Measurements from ENCODE around the gene SFI1. TPM values are rescaled to one million over a fixed set of nuclear protein-coding genes. Genes with fewer than 3 reads are reported as not detected.

The SFI1 gene
- polyA plus RNA-seq, 1 donor (not counting 4 experiments of a cell fraction or from before 2014, with no cell fraction given) = 10.7 TPM

- DNase-seq (ENCODE audit: low read depth, low spot score) = no peak
- Histone ChIP-seq H3K9ac (ENCODE audit: control insufficient read depth, extremely low read depth, insufficient read depth, low read length) (no peak overlapping the region), H2AFZ (ENCODE audit: control insufficient read depth, low read length) (no peak overlapping the region), H3K9me3 (ENCODE audit: control insufficient read depth, low read depth, low read length) (no peaks in the 10 kb centered on the region), H3K4me1 (ENCODE audit: control insufficient read depth, extremely low read depth, insufficient read depth, low read length) (no peaks in the 10 kb centered on the region), H4K20me1 (ENCODE audit: control insufficient read depth, extremely low read depth, insufficient read depth, low read length) (no peaks in the 10 kb centered on the region), H3K4me3 (ENCODE audit: control insufficient read depth in 2 of 3, extremely low read depth in 1 of 3, insufficient read depth in 2 of 3, low read depth in 1 of 3, low read length in 3 of 3) (no peak overlapping the region), H3K9me1 (ENCODE audit: control insufficient read depth, extremely low read depth, insufficient read depth, low read length) (no peaks in the 10 kb centered on the region), H3K27me3 (ENCODE audit: control insufficient read depth, extremely low read depth, insufficient read depth, low read length) (no peaks in the 10 kb centered on the region), H3K27ac (ENCODE audit: control insufficient read depth, insufficient read depth, low read length) (no peak overlapping the region), H3K4me2 (ENCODE audit: control insufficient read depth, extremely low read depth, insufficient read depth, low read depth, low read length) (no peak overlapping the region), H3K79me2 (ENCODE audit: control insufficient read depth, insufficient read depth, low read length) (no peaks in the 10 kb centered on the region), H3K36me3 (ENCODE audit: control insufficient read depth in 2 of 2, extremely low read depth in 1 of 2, insufficient read depth in 2 of 2, low read length in 2 of 2) (peaks cover 4 to 5% of the 10 kb centered on the region in 2 experiments)
- TF ChIP-seq, protein P1, sequence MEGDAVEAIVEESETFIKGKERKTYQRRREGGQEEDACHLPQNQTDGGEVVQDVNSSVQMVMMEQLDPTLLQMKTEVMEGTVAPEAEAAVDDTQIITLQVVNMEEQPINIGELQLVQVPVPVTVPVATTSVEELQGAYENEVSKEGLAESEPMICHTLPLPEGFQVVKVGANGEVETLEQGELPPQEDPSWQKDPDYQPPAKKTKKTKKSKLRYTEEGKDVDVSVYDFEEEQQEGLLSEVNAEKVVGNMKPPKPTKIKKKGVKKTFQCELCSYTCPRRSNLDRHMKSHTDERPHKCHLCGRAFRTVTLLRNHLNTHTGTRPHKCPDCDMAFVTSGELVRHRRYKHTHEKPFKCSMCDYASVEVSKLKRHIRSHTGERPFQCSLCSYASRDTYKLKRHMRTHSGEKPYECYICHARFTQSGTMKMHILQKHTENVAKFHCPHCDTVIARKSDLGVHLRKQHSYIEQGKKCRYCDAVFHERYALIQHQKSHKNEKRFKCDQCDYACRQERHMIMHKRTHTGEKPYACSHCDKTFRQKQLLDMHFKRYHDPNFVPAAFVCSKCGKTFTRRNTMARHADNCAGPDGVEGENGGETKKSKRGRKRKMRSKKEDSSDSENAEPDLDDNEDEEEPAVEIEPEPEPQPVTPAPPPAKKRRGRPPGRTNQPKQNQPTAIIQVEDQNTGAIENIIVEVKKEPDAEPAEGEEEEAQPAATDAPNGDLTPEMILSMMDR (optimal IDR thresholded peaks at IDR 0.05 in 1 of 3, IDR thresholded peaks at IDR 0.05 in 1 of 3, conservative IDR thresholded peaks at IDR 0.05 in 1 of 3; ENCODE audit: extremely low read depth in 1 of 3, insufficient read depth in 2 of 3, low read length in 3 of 3) = no peak
- no peak for TF ChIP-seq EZH2 (IDR thresholded peaks at IDR 0.05; ENCODE audit: low read length)
- no peak for FAIRE-seq
- dilution Hi-C loops (cut with MboI; ENCODE audit: extremely low pct_ligation_motif_present, low sequenced_read_pairs) = no loop called here
Measured at GRCh38 chr22:31609716-31610115, 113.4 kb downstream of the SFI1 start.

DNA sequence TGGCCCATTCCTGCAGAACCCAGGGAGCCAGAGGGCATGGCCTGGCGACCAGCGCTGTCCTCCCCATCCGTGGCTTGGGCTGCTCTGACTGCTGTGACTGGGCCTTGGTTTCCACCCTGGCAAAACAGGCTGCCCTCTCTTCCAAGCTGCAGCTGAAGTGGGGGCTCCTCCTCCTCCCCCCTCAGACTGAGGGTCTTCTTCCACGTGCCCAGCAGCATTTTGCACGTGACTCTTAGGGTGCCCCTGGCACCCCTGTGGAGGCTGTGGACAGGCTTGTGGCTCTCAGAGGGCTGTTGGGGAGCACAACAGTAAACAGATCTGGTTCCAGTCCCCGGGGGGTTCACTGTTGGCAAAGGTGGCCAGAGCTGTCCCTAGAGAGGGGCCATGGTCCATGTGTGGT is 114.3 kb downstream of the SFI1 start:
- Histone ChIP-seq H3K27ac (ENCODE audit: control insufficient read depth, insufficient read depth, low read length) (no peak overlapping the region), H3K4me3 (ENCODE audit: control insufficient read depth in 2 of 3, extremely low read depth in 1 of 3, insufficient read depth in 2 of 3, low read depth in 1 of 3, low read length in 3 of 3) (no peak overlapping the region), H2AFZ (ENCODE audit: control insufficient read depth, low read length) (no peak overlapping the region), H3K9ac (ENCODE audit: control insufficient read depth, extremely low read depth, insufficient read depth, low read length) (no peak overlapping the region), H3K4me1 (ENCODE audit: control insufficient read depth, extremely low read depth, insufficient read depth, low read length) (no peaks in the 10 kb centered on the region), H3K27me3 (ENCODE audit: control insufficient read depth, extremely low read depth, insufficient read depth, low read length) (no peaks in the 10 kb centered on the region), H3K4me2 (ENCODE audit: control insufficient read depth, extremely low read depth, insufficient read depth, low read depth, low read length) (no peak overlapping the region), H4K20me1 (ENCODE audit: control insufficient read depth, extremely low read depth, insufficient read depth, low read length) (no peaks in the 10 kb centered on the region), H3K9me3 (ENCODE audit: control insufficient read depth, low read depth, low read length) (no peaks in the 10 kb centered on the region), H3K36me3 (ENCODE audit: control insufficient read depth in 2 of 2, extremely low read depth in 1 of 2, insufficient read depth in 2 of 2, low read length in 2 of 2) (peaks cover 3 to 4% of the 10 kb centered on the region in 2 experiments), H3K79me2 (ENCODE audit: control insufficient read depth, insufficient read depth, low read length) (no peaks in the 10 kb centered on the region), H3K9me1 (ENCODE audit: control insufficient read depth, extremely low read depth, insufficient read depth, low read length) (no peaks in the 10 kb centered on the region)
- no peak for FAIRE-seq
- dilution Hi-C loops (cut with MboI; ENCODE audit: extremely low pct_ligation_motif_present, low sequenced_read_pairs) = no loop called here
- TF ChIP-seq, protein P1 (optimal IDR thresholded peaks at IDR 0.05 in 1 of 3, IDR thresholded peaks at IDR 0.05 in 1 of 3, conservative IDR thresholded peaks at IDR 0.05 in 1 of 3; ENCODE audit: extremely low read depth in 1 of 3, insufficient read depth in 2 of 3, low read length in 3 of 3) = no peak
- no peak for TF ChIP-seq EZH2 (IDR thresholded peaks at IDR 0.05; ENCODE audit: low read length)
- DNase-seq (ENCODE audit: low read depth, low spot score) = no peak
